Measurements from ENCODE around the gene BCR. TPM values are rescaled to one million over a fixed set of nuclear protein-coding genes. Genes with fewer than 3 reads are reported as not detected.
"Not testable (repeated sequence)": the region's sequence is repeated elsewhere in the genome, so short reads cannot be mapped to it uniquely, and the experiment has no call there.

Gene BCR
- total RNA-seq, 2 donors from 2014 or later, result 40.3 to 47.4 TPM

DNA sequence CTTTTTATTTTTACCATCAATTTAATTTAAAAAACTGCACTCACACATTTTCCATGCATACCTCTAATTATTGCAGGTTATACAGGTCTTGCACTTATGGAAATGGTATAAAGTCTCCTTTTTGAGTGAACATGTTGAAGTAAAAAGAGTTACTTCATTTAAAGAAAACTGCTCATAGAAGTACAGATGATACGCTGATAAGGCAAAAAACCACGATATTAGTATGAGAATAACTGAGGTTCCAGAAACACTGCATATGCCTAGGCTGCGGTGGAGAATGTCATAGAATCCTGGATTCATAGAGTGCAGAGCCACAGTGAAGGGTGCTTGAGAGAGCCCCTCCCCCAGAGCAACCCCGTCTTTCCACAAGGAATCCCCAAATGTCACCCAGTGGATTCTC lies 175.8 kb downstream of the BCR start:
- intact Hi-C loops (cut with DNase I), result no loop called here
- no peak for DNase-seq (ENCODE audit: low spot score)

DNA sequence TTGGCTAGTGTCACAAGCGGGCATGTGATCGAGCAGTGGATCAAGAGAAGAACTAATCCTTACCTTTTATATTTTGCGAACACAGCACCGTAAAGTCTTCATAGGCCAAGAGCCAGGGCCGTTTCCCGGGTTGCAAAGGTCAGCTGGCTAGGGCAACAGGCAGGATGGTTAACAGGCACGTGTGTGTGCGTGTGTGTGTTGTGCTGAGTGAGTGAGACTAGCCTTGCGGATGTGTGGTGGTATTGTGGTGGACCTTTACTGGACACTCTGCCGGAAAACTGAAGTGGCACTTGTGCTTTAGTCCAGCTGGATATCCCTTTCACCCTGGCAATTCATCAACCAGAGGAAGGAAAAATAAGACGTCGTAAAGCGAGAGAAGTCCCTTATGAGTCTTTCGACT lies 176.7 kb downstream of the BCR start:
- intact Hi-C loops (cut with DNase I), result no loop called here
- no peak for DNase-seq (ENCODE audit: low spot score)

DNA sequence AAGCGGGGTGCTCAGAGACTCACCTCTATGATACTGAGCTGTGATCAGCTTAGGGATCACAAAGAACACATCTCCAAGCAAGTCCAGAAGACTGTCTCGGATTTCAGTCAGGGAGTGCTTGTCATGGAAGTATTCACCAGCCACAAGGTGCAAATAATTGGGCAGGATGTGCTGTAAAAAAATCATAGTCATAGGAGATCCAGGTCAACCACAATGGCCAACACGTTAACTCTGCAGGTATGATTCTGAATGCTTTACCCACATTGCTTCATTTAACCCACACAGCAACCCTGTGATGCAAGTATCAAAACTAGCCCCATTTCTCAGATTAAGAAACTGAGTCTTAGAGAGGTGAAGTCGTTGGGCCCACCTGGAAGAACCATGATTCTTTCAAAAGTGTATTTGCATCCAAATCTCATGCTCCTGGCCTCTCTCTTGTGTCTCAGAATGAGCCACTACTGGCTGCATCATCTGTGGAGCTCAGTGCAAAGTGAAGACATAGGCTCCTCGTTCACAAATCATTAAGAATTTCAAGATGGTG lies 179.3 kb downstream of the BCR start:
- intact Hi-C loops (cut with DNase I), result no loop called here

DNA sequence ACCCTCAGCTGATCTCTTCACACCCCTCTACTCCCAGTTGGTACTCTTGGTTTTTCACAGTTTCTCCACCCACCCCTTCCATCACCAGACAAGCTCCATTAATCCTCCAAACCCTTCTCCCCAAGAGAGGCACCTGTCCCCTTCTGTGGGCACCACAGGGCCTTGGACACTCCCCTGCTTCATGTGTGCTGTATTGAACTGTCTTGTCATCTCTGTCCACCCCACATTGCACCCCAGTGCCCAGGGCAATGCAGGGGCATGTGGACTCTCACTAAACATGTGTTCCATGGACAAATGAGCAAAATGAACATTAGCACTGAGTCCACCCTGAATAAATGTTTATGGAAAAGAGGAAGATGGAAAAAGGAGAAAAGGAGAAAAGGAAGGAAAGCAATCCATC lies 181.4 kb downstream of the BCR start:
- intact Hi-C loops (cut with DNase I), result no loop called here
- DNase-seq (ENCODE audit: low spot score), result no peak

More for the DNA sequence above, 179.3 kb downstream of the BCR start:
- no peak for DNase-seq (ENCODE audit: low spot score)

DNA sequence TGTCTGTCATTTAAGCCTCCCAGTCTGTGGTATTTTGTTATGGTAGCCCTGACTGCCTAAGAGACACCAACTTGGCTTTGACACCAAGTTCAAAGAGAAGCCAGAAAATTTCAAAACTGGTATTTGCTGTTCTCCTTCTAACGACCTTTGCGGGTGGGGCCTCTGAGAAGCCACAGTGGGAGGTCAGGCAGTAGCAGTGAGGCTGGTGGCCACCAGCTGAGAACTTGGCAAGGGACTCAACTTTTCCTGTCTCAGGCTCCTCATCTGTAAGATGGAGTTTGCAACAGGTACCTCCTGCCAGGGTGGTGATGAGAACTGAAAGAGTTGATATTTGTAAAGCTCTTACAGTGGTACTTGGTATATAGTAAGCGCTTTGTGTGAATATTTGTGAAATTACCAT lies 183.4 kb downstream of the BCR start:
- intact Hi-C loops (cut with DNase I), result no loop called here
- DNase-seq (ENCODE audit: low spot score), result no peak

DNA sequence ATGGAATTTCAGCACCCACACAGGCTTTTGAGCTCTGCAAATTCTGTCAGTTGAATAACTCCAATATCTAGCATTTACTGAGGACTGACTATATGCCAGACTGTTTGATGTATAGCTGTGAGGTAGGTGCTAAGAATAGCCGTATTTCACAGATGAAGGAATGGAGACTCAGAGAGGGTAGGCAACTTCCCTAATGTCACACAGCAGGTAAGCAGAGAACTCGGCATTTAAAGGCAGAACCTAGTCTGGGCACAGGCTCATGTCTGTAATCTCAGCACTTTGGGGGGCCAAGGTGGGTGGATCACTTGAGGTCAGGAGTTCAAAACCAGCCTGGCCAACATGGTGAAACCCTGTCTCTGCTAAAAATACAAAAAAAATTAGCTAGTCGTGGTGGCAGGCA lies 184.1 kb downstream of the BCR start:
- DNase-seq (ENCODE audit: low spot score), result no peak
- intact Hi-C loops (cut with DNase I), result no loop called here

DNA sequence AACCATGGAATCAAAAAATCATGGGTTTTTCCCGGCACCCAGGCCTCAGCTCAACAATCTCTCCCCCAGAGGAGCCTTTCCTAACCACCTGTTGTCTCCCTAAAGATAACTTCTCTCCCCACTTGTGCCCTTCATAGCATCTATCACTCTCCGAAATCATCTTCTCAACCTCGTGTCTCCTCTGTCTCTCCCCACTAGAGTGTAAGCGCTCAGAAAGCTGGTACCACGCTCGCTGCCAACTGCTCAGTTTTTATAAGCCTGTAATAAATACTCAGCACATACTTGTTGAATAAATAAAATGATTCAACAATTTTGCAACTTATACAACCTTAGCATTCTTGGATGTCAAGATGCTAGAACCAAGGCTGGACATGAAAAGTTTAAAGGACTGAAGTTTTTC lies 185.2 kb downstream of the BCR start:
- intact Hi-C loops (cut with DNase I), result no loop called here
- no peak for DNase-seq (ENCODE audit: low spot score)

DNA sequence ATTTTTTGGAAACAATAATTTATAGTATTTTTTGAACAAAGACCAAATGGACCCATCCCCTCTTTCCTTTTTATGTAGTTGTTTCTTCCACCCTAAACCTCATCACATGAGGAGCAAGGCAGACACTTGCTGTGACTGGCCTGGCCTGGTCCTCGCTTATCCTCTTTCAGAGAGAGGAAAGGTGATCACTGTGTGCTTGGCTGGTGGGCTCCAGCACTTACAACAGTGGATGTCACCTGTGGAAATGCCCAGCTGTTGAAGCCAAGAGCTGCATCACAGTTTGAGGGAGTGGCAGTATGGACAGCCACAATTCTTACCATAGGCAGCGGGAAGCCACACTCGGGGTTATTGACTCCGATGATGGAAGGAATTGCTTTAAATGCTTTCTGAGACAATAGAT lies 185.7 kb downstream of the BCR start:
- no peak for DNase-seq (ENCODE audit: low spot score)
- intact Hi-C loops (cut with DNase I), result no loop called here

DNA sequence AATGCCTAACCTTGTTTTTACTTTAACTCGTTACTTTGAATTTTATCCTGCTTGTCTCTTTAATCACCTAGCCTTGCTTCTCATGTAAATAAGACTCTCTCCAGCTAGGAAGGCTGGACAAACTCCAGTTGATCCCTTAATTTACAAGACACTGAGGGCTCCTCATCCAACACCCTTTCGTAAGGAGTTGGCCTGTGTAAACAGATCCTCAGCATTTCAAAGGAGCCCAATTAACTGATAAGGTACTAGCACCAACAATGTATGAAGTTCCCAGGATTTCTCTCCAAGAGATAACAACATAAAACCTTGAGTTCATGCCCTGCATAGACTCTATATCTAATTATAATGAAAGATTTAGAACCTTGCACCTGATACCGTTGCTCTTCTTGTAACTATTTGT lies 186.9 kb downstream of the BCR start:
- DNase-seq (ENCODE audit: low spot score); intact Hi-C loops (cut with DNase I): not testable (repeated sequence)

Other genes with a start within 250 kb of the BCR start
- 10 to 100 TPM; 34.3 to 37.0 TPM for gene GNAZ, start 110.0 kb upstream of the BCR start, total RNA-seq
- gene RSPH14, start 38.5 kb upstream of the BCR start, total RNA-seq, result under 1 TPM; 0.32 to 0.57 TPM
- 1 to 10 TPM; 4.2 to 5.1 TPM for gene RAB36, start 35.0 kb upstream of the BCR start, total RNA-seq

Measured in posterior vena cava (tissue), 2 donors.